ENCODE data around the gene P2RY2. TPM values are rescaled to one million over a fixed set of nuclear protein-coding genes. Genes with fewer than 3 reads are reported as not detected.

Gene P2RY2
- total RNA-seq, 1 experiment from 2014 or later = 2.9 TPM

DNA sequence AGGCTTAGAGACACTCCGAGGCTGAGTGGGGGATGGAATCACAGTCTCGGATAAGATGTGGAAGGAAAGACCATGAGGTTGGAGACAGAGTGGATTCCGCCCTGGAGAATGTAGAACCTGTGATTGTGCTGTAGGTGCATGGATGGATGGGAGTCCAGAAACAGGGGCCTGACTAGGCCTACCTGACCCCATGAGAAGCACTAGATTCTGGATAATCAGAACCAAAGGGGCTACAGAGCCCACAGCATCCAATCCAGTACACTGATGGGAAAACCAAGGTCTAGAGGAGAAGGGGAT, 43.6 kb upstream of the P2RY2 start:
- H4K20me1 ChIP-seq (ENCODE audit: insufficient read depth) = no peaks in the 10 kb centered on the region
- no peak overlapping the region for H3K4me3 ChIP-seq (replicated peaks in 1 of 2; ENCODE audit: low read depth in 1 of 2, low read length in 2 of 2)
- no peaks in the 10 kb centered on the region for H3K36me3 ChIP-seq (ENCODE audit: control insufficient read depth in 1 of 2, insufficient read depth in 2 of 2, low read length in 2 of 2)
- BruUV-seq (replicated peaks) = no TSS peak
- peaks cover 0 to 11% of the 10 kb centered on the region in 2 experiments; a peak in 1 of 4 replicates for H3K4me1 ChIP-seq (ENCODE audit: control insufficient read depth in 1 of 2, insufficient read depth in 2 of 2, low read length in 2 of 2)
- H3K27ac ChIP-seq (ENCODE audit: low read depth, low read length) = no peak overlapping the region
- RAD21 ChIA-PET (ENCODE audit: low non-redundant PET in 1 of 2, low total read pairs in 2 of 2, uncharacterized antibody in 2 of 2, unreplicated experiment in 2 of 2) = no interaction called here
- ATAC-seq = no peak
- CTCF ChIA-PET = no interaction called here
- H3K9ac ChIP-seq (ENCODE audit: low read length) = no peak overlapping the region
- no peaks in the 10 kb centered on the region for H3K79me2 ChIP-seq (ENCODE audit: insufficient read depth, low read length)
- TF ChIP-seq ZFX (IDR thresholded peaks at IDR 0.05) = no peak
- TF ChIP-seq, protein P1, sequence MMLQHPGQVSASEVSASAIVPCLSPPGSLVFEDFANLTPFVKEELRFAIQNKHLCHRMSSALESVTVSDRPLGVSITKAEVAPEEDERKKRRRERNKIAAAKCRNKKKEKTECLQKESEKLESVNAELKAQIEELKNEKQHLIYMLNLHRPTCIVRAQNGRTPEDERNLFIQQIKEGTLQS (IDR thresholded peaks at IDR 0.05) = no peak
- no peak for TF ChIP-seq CBX3 (IDR thresholded peaks at IDR 0.05; ENCODE audit: low read depth)
- TF ChIP-seq FOSL1 (IDR thresholded peaks at IDR 0.05; ENCODE audit: low read depth) = no peak
- TF ChIP-seq, protein P2, sequence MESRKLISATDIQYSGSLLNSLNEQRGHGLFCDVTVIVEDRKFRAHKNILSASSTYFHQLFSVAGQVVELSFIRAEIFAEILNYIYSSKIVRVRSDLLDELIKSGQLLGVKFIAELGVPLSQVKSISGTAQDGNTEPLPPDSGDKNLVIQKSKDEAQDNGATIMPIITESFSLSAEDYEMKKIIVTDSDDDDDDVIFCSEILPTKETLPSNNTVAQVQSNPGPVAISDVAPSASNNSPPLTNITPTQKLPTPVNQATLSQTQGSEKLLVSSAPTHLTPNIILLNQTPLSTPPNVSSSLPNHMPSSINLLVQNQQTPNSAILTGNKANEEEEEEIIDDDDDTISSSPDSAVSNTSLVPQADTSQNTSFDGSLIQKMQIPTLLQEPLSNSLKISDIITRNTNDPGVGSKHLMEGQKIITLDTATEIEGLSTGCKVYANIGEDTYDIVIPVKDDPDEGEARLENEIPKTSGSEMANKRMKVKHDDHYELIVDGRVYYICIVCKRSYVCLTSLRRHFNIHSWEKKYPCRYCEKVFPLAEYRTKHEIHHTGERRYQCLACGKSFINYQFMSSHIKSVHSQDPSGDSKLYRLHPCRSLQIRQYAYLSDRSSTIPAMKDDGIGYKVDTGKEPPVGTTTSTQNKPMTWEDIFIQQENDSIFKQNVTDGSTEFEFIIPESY (IDR thresholded peaks at IDR 0.05; ENCODE audit: extremely low read depth, insufficient replicate concordance, low read length) = no peak
- TF ChIP-seq, protein P3, sequence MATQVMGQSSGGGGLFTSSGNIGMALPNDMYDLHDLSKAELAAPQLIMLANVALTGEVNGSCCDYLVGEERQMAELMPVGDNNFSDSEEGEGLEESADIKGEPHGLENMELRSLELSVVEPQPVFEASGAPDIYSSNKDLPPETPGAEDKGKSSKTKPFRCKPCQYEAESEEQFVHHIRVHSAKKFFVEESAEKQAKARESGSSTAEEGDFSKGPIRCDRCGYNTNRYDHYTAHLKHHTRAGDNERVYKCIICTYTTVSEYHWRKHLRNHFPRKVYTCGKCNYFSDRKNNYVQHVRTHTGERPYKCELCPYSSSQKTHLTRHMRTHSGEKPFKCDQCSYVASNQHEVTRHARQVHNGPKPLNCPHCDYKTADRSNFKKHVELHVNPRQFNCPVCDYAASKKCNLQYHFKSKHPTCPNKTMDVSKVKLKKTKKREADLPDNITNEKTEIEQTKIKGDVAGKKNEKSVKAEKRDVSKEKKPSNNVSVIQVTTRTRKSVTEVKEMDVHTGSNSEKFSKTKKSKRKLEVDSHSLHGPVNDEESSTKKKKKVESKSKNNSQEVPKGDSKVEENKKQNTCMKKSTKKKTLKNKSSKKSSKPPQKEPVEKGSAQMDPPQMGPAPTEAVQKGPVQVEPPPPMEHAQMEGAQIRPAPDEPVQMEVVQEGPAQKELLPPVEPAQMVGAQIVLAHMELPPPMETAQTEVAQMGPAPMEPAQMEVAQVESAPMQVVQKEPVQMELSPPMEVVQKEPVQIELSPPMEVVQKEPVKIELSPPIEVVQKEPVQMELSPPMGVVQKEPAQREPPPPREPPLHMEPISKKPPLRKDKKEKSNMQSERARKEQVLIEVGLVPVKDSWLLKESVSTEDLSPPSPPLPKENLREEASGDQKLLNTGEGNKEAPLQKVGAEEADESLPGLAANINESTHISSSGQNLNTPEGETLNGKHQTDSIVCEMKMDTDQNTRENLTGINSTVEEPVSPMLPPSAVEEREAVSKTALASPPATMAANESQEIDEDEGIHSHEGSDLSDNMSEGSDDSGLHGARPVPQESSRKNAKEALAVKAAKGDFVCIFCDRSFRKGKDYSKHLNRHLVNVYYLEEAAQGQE (IDR thresholded peaks at IDR 0.05; ENCODE audit: low read depth) = no peak
- TF ChIP-seq, protein P4, sequence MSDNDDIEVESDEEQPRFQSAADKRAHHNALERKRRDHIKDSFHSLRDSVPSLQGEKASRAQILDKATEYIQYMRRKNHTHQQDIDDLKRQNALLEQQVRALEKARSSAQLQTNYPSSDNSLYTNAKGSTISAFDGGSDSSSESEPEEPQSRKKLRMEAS (IDR thresholded peaks at IDR 0.05) = no peak
- no peak for TF ChIP-seq YY1 (IDR thresholded peaks at IDR 0.05; ENCODE audit: extremely low read depth, insufficient replicate concordance, low read depth, low read length)
- TF ChIP-seq POLR2A (IDR thresholded peaks at IDR 0.05; ENCODE audit: borderline replicate concordance, extremely low read depth, insufficient read depth, insufficient read length) = no peak
- H3K4me2 ChIP-seq (ENCODE audit: low read length) = no peak overlapping the region
- intact Hi-C loops (cut with micrococcal nuclease) = no loop called here
- POLR2A ChIA-PET = no interaction called here
- H3K9me2 ChIP-seq (ENCODE audit: insufficient read depth) = no peaks in the 10 kb centered on the region
- no peak overlapping the region for H2AFZ ChIP-seq (ENCODE audit: low read depth, low read length, poor library complexity, severe bottlenecking)
- DNase-seq (ENCODE audit: low read depth, low spot score) = no peak
- H3K27me3 ChIP-seq (ENCODE audit: insufficient read depth, low read length) = no peaks in the 10 kb centered on the region
- H3K9me3 ChIP-seq (ENCODE audit: control insufficient read depth in 1 of 2, insufficient read depth in 1 of 2, low read depth in 1 of 2, low read length in 2 of 2) = no peaks in the 10 kb centered on the region

All from HCT116 (cell line).